RWPE2 (cell line): ENCODE data around the gene IL1R2.

Experiments used
- ATAC-seq: fragments of 200-7000 bp; cut with Tn5 transposase; 3 replicates; pipeline ENCODE4 v1.9.1; 2021; ENCODE audit warnings: low read depth
- DNase-seq: peaks from one replicate; pipeline ENCODE4 v3.0.0-alpha.2; 2020; ENCODE audit warnings: low spot score
- H3K27ac ChIP-seq: fragments of 450-650 bp; 2 replicates; pipeline ENCODE4 v1.5.1; 2017; ENCODE audit warnings: mild to moderate bottlenecking; ENCODE audit not compliant: poor library complexity, severe bottlenecking
- H3K27me3 ChIP-seq: fragments of 250-450 bp; sonication (Bioruptor Pico); 2 replicates; pipeline ENCODE4 v1.5.1; 2021; ENCODE audit warnings: mild to moderate bottlenecking, moderate library complexity; ENCODE audit not compliant: insufficient read depth, poor library complexity, severe bottlenecking
- H3K36me3 ChIP-seq: fragments of 250-450 bp; sonication (Bioruptor Pico); 2 replicates; pipeline ENCODE4 v1.5.1; 2020; ENCODE audit warnings: low read depth, mild to moderate bottlenecking, moderate library complexity
- H3K4me1 ChIP-seq: fragments of 250-450 bp; sonication (Bioruptor Pico); 2 replicates; pipeline ENCODE4 v1.5.1; 2021; ENCODE audit warnings: mild to moderate bottlenecking, moderate library complexity; ENCODE audit not compliant: insufficient read depth, poor library complexity, severe bottlenecking
- H3K4me3 ChIP-seq: fragments of 250-450 bp; sonication (Bioruptor Pico); 2 replicates; pipeline ENCODE4 v1.5.1; 2021; ENCODE audit warnings: mild to moderate bottlenecking, moderate library complexity; ENCODE audit not compliant: severe bottlenecking
- H3K9me3 ChIP-seq: fragments of 250-450 bp; sonication (Bioruptor Pico); 2 replicates; pipeline ENCODE4 v1.5.1; 2021; ENCODE audit warnings: mild to moderate bottlenecking, moderate library complexity; ENCODE audit not compliant: severe bottlenecking
- CTCF ChIP-seq: fragments of 450-650 bp; IDR thresholded peaks from one replicate; pipeline ENCODE4 v1.5.1; 2017; ENCODE audit warnings: mild to moderate bottlenecking, moderate library complexity; ENCODE audit not compliant: poor library complexity, severe bottlenecking

IL1R2 gene

GRCh38 chr2:101974663-101975062, 17.1 kb upstream of the IL1R2 start:
- peaks cover 13% of the 10 kb centered on the region for H3K4me1 ChIP-seq
- ATAC-seq = no peak
- no peak for DNase-seq
- TF ChIP-seq CTCF = no peak
- no peaks in the 10 kb centered on the region for H3K9me3 ChIP-seq
- no peaks in the 10 kb centered on the region for H3K27me3 ChIP-seq
- H3K27ac ChIP-seq = no peak overlapping the region
- no peaks in the 10 kb centered on the region for H3K36me3 ChIP-seq
- H3K4me3 ChIP-seq = no peak overlapping the region

DNA sequence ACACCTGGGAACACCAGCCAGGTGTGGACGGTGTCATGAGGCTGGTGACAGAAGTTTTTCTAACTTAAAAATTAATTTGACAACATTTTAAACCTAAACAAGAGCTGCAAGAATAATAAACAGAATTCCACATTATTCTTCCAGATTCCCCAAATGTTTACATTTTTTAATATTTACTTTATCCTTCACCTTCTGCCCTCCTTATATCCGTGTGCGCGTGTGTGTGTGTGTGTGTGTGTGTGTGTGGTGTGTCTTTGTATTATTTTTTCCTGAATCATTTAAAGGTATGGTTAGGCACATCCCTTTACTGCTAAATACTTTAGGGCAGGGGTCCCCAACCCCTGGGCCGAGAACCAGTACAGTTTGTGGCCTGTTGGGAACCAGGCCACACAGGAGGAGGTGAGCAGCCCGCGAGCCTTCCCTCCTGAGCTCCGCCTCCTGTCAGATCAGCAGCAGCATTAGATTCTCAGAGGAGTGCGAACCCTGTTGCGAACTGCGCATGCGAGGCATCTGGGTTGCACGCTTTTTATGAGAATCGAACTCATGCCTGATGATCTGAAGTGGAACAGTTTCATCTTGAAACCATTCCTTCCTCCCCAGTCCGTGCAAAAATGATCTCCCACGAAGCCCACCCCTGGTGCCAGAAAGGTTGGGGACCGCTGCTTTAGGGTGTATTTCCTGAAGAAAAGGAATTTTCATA, 16.4 kb upstream of the IL1R2 start:
- ATAC-seq = no peak
- TF ChIP-seq CTCF = no peak
- no peaks in the 10 kb centered on the region for H3K27me3 ChIP-seq
- no peak overlapping the region for H3K27ac ChIP-seq
- DNase-seq = no peak
- no peak overlapping the region for H3K4me3 ChIP-seq
- H3K36me3 ChIP-seq = no peaks in the 10 kb centered on the region
- no peaks in the 10 kb centered on the region for H3K9me3 ChIP-seq
- H3K4me1 ChIP-seq = peaks cover 13% of the 10 kb centered on the region

GRCh38 chr2:101976891-101977290, 14.9 kb upstream of the IL1R2 start:
- ATAC-seq = no peak
- TF ChIP-seq CTCF = no peak
- Histone ChIP-seq H3K36me3 (no peaks in the 10 kb centered on the region), H3K27ac (no peak overlapping the region), H3K4me1 (peaks cover 13% of the 10 kb centered on the region), H3K27me3 (no peaks in the 10 kb centered on the region), H3K9me3 (no peaks in the 10 kb centered on the region), H3K4me3 (no peak overlapping the region)
- no peak for DNase-seq

DNA sequence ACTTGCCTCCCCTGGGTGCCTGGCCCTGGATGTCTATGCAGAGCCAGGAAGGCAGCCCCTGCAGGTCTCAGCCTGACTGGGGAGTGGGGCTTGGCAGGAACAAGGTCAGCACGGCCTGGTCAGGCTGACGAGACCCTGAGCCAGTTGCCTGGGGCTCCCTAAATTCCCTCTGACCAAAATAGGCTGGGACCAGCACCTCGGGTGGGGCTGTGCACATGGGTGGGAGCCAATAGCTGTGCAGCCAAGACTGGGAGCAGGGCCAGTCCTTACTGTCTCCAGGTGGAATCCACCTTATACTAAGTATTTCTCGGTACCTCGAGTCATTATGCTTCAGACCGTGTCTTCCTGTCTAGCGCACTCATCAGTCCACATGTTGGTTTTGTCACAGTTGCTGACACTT, 11.4 kb upstream of the IL1R2 start:
- DNase-seq (no peak), ATAC-seq (peak; percentile 9; the same call in 1 of the 3 replicates)
- TF ChIP-seq CTCF = no peak
- Histone ChIP-seq H3K27ac (peak overlapping the region; percentile 12), H3K4me1 (peaks cover 16% of the 10 kb centered on the region), H3K9me3 (no peaks in the 10 kb centered on the region), H3K4me3 (no peak overlapping the region), H3K36me3 (no peaks in the 10 kb centered on the region), H3K27me3 (no peaks in the 10 kb centered on the region)

DNA sequence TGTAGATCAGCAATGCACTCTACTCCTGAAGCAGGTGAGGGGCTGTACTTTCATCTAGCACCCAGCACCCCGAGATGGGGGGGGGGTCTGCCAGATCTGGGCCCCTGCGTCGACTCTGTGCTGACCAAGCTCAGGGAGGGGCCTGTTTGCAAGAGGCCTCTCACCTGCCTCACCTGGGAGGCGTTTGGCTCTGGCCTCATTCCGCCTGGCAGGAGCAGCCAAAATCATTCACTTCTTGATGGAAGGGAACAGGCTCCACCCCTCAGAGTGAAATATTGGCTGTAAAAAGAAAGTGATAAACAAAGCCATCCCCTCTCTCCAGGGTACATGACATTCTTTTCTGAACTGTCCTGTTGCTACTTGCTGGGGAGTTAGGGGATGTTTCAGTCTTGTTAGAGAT, 10.7 kb upstream of the IL1R2 start:
- H3K4me1 ChIP-seq = peaks cover 21% of the 10 kb centered on the region
- H3K27me3 ChIP-seq = no peaks in the 10 kb centered on the region
- no peak overlapping the region for H3K4me3 ChIP-seq
- DNase-seq (no peak), ATAC-seq (no peak)
- H3K27ac ChIP-seq = peak overlapping the region; percentile 12
- H3K9me3 ChIP-seq = no peaks in the 10 kb centered on the region
- no peak for TF ChIP-seq CTCF
- no peaks in the 10 kb centered on the region for H3K36me3 ChIP-seq
